AG08395 (cell line): ENCODE results near the gene L3MBTL4.
A peak's percentile ranks its signal among the peaks of the same experiment; 100 is the strongest.
"Not testable (repeated sequence)": the region's sequence is repeated elsewhere in the genome, so short reads cannot be mapped to it uniquely, and the experiment has no call there.

Experiments
- DNase-seq: peaks from one replicate; pipeline ENCODE4 v3.0.0; 2012; ENCODE audit warnings: mixed read lengths, low spot score

L3MBTL4 gene

DNA sequence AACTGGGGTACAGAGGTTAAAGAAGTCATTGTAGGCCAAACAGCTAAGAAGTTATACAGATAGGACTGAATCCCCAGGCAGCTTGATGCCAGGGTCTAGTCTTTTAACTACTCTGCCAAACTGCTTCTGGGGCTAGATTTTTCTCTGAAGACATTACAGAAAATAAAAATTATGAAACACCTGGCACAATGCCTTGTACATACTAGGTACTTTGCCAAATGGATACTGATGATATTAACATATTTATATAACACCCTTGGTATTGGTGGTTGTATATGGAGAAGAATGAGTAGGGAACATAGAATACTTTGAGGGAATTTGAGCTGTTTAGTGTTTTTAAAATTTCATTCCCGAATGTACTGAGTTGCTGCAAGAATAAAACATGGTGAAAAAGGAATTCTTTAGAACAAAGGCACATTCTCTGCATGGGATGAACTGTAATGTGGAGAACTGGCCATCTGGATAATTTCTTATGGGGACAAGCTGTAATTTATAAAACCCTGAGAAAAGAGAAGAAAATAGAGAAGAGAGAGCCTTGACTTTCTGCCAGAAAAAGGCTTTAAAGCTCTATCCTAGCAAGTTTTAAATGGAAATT lies 308.5 kb downstream of the L3MBTL4 start:
- DNase-seq: no peak

DNA sequence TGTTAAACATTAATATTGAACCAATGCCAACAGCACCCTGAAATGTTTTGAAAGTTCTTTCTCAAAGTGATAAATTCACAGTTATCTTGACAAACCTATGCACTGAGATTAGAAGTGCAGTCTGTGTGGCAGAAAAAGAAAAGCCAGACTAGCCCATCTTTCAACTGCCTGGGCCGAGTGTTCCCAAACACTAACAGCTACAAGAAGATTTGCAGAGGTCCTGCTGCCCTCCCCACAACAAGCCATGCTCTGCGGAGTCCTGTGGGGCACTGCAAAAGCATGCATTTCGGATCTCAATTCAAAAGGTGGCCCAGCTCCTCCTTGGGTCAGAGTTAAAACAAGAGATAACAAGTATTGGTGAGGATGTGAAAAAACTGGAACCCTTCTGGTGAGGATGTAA lies 311.0 kb downstream of the L3MBTL4 start:
- DNase-seq: no peak

- no peak for DNase-seq
Observed at GRCh38 chr18:6096730-6097129, 318.0 kb downstream of the L3MBTL4 start.

DNA sequence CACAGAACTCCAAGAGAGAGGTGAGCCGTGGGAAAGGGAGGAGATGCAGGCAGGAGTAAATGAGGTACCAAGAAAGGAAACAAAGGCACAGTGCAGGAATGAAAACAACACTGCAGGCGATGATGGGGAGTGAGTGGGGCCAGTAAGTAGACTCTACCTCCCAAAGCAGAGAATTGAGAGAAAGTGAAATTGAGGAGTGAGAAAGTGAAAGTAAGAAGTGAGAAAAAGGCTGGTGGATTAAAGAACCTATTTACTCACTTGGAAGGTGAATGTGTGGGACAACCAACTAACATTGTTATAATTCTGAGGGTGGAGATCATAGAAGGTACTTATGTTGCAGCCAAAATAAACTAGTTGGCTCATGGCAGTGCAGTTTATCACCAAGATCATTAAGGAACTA lies 326.3 kb downstream of the L3MBTL4 start:
- no peak for DNase-seq

GRCh38 chr18:6086731-6087130 lies 328.0 kb downstream of the L3MBTL4 start:
- DNase-seq: no peak

- no peak for DNase-seq
Observed at GRCh38 chr18:6079406-6079805, 335.3 kb downstream of the L3MBTL4 start.

DNA sequence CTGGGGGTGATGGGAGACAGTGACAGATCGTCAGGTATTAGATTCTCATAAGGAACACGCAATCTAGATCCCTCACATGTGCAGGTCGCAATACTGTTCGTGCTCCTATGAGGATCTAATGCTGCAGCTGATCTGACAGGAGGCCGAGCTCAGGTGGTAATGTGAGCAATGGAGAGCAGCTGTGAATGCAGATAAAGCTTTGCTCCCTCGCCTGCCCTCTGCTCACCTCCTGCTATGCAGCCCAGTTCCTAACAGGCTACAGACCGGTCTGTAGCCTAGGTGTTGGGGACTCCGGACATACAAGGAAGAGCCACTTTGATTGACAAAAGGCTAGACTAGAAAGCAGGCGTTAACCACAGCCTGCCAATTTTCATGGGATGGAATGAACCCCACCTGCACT lies 335.8 kb downstream of the L3MBTL4 start:
- no peak for DNase-seq

DNA sequence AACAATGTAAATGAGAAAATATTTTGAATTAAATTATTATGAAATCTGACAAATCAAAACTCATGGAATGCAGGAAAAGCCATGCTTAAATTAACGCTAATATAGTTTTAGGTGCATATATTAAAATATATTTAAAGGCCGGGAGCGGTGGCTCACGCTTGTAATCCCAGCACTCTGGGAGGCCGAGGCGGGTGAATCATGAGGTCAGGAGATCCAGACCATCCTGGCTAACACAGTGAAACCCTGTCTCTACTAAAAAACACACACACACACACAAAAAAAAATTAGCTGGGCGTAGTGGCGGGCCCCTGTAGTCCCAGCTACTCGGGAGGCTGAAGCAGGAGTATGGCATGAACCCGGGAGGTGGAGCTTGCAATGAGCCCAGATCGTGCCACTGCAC lies 342.3 kb downstream of the L3MBTL4 start:
- DNase-seq: not testable (repeated sequence)

GRCh38 chr18:6069539-6069938 lies 345.2 kb downstream of the L3MBTL4 start:
- no peak for DNase-seq

- no peak for DNase-seq
Observed at GRCh38 chr18:6069103-6069502, 345.6 kb downstream of the L3MBTL4 start.

DNA sequence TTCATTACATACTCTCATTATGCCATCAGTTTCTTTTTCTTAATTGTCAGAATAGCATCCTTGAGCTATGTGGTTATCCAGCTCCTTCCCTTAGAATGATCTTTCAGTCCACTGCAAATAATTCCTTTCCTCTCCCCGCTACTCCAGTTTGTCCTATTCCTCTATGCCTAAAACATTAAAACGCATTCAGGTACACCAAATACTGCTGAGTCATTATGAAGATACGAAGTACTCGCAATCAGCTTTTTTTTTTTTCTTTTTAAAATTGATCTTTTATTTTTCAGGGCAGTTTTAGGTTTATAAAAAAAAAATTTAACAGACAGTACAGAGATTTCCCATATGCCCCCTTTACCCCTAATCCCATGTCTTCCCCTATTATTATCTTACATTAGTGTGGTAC lies 354.6 kb downstream of the L3MBTL4 start:
- DNase-seq: no peak

- DNase-seq: no peak
Observed at GRCh38 chr18:6059551-6059950, 355.2 kb downstream of the L3MBTL4 start.

- peak; percentile 38 for DNase-seq
Observed at GRCh38 chr18:6058941-6059340, 355.8 kb downstream of the L3MBTL4 start.

- no peak for DNase-seq
Observed at GRCh38 chr18:6057604-6058003, 357.1 kb downstream of the L3MBTL4 start.

DNA sequence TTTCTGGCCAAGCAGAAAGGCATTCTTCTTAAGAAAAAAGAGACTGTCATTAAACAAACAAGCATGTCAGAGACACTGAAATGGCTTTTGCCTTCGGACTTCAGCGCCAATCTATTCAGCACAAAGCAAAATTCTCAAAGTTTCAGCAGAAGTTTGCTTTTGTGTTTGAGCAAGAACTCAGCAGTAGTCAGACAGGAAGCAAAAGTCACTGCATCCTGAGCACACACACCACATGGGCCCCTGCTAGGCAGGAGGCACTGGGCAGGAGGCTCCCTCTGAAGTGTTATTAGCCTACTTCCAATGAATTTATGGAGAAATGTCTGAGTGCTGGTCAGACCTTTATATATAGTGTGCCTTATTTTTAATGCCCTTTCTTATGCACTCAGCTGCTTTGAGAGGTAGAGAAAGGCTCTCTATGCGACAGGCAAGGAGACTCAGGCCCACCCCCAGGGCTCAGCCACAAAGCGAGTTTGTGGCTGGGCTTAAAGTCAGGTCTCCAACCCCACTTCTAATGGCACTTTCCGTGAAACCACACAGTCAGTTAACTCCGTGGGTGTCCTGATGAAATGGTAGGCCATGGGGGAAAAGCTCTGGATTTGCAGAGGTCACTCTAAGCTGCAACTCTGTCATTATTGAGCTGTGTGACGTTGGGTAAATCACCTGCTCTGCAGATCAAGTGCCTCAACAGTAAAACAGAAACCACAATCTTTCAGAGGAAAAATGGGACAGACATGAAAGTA lies 358.4 kb downstream of the L3MBTL4 start:
- DNase-seq: peak; percentile 47

DNA sequence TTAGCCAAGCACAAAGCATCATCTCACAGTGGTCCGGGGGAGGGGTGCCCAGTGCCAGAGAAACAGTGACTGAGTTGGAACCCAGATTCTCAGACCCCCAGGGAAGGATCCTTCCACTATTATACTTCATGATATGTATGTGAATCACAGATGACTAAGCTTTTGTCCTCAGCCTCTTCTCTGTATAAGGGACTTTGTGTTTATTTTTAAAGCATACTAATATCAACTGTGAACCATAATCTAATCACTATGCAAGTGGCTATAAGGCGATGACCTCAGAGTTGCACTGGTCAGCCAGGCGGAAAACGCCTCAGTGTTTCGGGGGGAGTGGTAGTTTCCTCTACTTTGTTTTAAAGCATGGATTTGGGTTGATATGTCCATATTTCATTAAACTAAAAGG lies 359.0 kb downstream of the L3MBTL4 start:
- DNase-seq: peak; percentile 20

DNA sequence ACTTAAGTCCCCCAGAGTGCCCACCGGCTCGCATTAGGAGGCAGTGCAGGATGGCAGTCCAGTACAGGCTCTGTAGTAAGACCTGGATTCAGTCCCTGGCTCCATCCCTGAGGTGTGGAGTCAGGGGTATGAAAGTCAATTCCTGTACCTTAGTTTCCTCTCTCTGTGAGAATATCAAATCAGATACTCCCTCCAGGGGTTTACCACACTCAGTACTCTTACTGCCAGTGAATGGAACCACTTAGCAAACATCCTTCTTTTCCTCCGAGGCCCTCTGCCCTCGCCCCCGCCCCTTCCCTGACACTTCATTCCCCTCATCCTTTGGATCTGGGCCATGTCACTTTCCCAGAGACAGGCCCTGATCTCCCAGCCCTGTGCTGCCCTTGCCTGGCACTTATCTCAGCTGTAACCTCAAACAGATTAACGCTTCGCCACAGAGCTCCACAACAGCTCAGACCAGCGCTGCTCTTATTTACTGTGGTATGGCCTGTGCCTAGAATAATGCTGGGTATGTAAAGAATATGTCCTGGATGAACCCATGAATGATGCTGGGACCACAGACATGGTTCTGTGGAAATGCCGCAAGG lies 360.4 kb downstream of the L3MBTL4 start:
- no peak for DNase-seq

- no peak for DNase-seq
Observed at GRCh38 chr18:6052449-6052913, 362.2 kb downstream of the L3MBTL4 start.

DNA sequence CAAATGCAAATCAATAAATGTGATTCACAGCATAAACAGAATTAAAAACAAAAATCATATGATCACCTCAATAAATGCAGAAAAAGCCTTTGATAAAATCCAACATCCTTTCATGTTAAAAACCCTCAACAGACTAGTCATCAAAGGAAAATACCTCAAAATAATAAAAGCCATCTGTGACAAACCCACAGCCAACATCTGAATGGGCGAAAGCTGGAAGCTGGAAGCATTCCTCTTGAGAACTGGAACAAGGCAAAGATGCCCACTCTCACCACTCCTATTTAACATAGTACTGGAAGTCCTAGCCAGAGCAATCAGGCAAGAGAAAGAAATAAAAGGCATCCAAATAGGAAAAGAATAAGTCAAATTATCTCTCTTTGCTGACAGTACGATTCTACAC lies 367.1 kb downstream of the L3MBTL4 start:
- DNase-seq: not testable (repeated sequence)

GRCh38 chr18:6044773-6045172 lies 369.9 kb downstream of the L3MBTL4 start:
- no peak for DNase-seq

DNA sequence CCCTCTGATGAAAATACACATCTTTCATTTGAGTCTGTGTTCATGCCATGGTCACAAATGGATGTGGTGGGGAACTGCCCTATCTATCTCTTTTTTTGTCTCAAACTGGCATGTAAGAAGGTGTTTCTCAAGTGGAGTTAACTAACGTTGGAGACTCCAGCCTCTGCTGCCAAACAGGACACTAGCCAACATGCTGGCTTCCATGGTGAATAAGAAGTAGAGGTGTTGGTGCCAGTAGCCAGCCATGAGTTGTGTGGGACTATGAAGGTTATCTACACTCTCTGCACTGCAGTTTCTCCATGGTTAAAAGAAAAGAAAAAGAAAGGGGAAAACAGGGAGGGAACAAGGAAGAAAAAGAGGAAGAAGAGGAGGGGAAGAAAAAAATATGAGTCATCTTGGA lies 370.4 kb downstream of the L3MBTL4 start:
- no peak for DNase-seq

DNA sequence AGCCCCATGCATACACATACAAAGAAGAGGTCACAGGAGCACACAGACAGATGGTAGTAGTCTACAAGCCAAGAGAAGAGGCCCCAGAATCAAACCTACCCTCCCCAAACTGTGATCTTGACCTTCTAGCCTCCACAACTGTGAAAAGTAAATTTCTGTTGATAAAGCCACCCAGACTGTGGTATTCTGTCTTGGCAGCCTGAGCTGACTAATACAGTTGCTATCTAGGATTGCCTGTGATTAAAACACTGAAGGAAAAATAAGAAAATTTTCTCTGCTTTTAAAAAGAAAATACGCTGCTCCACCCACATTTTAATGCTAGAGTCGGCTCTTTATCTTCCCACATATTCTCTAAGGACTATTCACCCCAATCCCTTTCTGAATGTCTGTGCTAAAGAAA lies 375.7 kb downstream of the L3MBTL4 start:
- no peak for DNase-seq

- DNase-seq: no peak
Observed at GRCh38 chr18:6031442-6031841, 383.3 kb downstream of the L3MBTL4 start.
